Liver (tissue), 9 donors: Measurements from ENCODE around the gene TPRX1. TPM values are rescaled to one million over a fixed set of nuclear protein-coding genes. Genes with fewer than 3 reads are reported as not detected.

Experiments used
- DNase-seq: peaks from one replicate; pipeline ENCODE4 v3.0.0-alpha.2; 2017; ENCODE audit warnings: low spot score
- H3K27ac ChIP-seq, 2 donors: one replicate each; pipeline ENCODE4 v1.7.0; 2013; ENCODE audit warnings: inconsistent platforms in 2 of 2, low read length in 2 of 2, control low read depth in 1 of 2, low read depth in 1 of 2, mild to moderate bottlenecking in 1 of 2
- H3K27me3 ChIP-seq, 4 donors: one replicate each; pipeline versions ENCODE4 v1.6.1 to v1.7.0; 2013; ENCODE audit warnings: low read length in 3 of 4, inconsistent platforms in 1 of 4, mild to moderate bottlenecking in 1 of 4, moderate library complexity in 1 of 4; ENCODE audit not compliant: control insufficient read depth in 4 of 4, insufficient read depth in 4 of 4
- H3K36me3 ChIP-seq, 4 donors: one replicate each; pipeline versions ENCODE4 v1.6.1 to v1.7.0; 2013; ENCODE audit warnings: low read length in 3 of 4, mild to moderate bottlenecking in 3 of 4, low read depth in 1 of 4, moderate library complexity in 1 of 4; ENCODE audit not compliant: control insufficient read depth in 4 of 4, insufficient read depth in 3 of 4
- H3K4me1 ChIP-seq, 4 donors: one replicate each; pipeline versions ENCODE4 v1.6.1 to v1.7.0; 2013; ENCODE audit warnings: low read length in 3 of 4, mild to moderate bottlenecking in 3 of 4, moderate library complexity in 1 of 4; ENCODE audit not compliant: control insufficient read depth in 4 of 4, insufficient read depth in 4 of 4
- H3K4me3 ChIP-seq, 3 donors: one replicate each; pipeline versions ENCODE4 v1.6.1 to v1.7.0; 2013; ENCODE audit warnings: low read length in 3 of 3, control low read depth in 1 of 3, low read depth in 1 of 3, mild to moderate bottlenecking in 1 of 3
- H3K9ac ChIP-seq, 2 donors: one replicate each; pipeline ENCODE4 v1.7.0; 2013; ENCODE audit warnings: low read length in 2 of 2, mild to moderate bottlenecking in 2 of 2, moderate library complexity in 2 of 2, control low read depth in 1 of 2, low read depth in 1 of 2
- H3K9me3 ChIP-seq, 4 donors: one replicate each; pipeline versions ENCODE4 v1.6.1 to v1.7.0; 2013; ENCODE audit warnings: low read length in 3 of 4; ENCODE audit not compliant: control insufficient read depth in 4 of 4
- ATF3 ChIP-seq: IDR thresholded peaks from 2 replicates; pipeline ENCODE4 v1.6.1; 2016; ENCODE audit warnings: antibody characterized with exemption
- EGR1 ChIP-seq, 2 donors: IDR thresholded peaks; 2 replicates each; pipeline ENCODE4 v1.6.1; 2016 to 2018; ENCODE audit warnings: antibody characterized with exemption in 2 of 2, low read depth in 2 of 2
- GABPA ChIP-seq, 2 donors: IDR thresholded peaks in 1 of 2; conservative IDR thresholded peaks in 1 of 2; 2 replicates each; pipeline ENCODE4 v1.6.1; 2016; ENCODE audit warnings: antibody characterized with exemption in 2 of 2, mild to moderate bottlenecking in 1 of 2, moderate library complexity in 1 of 2
- HNF4A ChIP-seq, 2 donors: conservative IDR thresholded peaks; 2 replicates each; pipeline ENCODE4 v1.6.1; 2016; ENCODE audit warnings: antibody characterized with exemption in 2 of 2, mild to moderate bottlenecking in 2 of 2
- HNF4G ChIP-seq: IDR thresholded peaks from 2 replicates; pipeline ENCODE4 v1.6.1; 2016; ENCODE audit warnings: antibody characterized with exemption
- JUND ChIP-seq, 2 donors: IDR thresholded peaks; 2 replicates each; pipeline ENCODE4 v1.6.1; 2016; ENCODE audit warnings: antibody characterized with exemption in 2 of 2
- NR2F2 ChIP-seq: IDR thresholded peaks from 2 replicates; pipeline ENCODE4 v1.6.1; 2016; ENCODE audit warnings: antibody characterized with exemption
- RAD21 ChIP-seq, 2 donors: IDR thresholded peaks; 2 replicates each; pipeline ENCODE4 v1.6.1; 2016; ENCODE audit warnings: antibody characterized with exemption in 2 of 2, mild to moderate bottlenecking in 2 of 2
- REST ChIP-seq: IDR thresholded peaks from 2 replicates; pipeline ENCODE4 v1.6.1; 2016; ENCODE audit warnings: antibody characterized with exemption, mild to moderate bottlenecking
- RXRA ChIP-seq, 2 donors: IDR thresholded peaks; 2 replicates each; pipeline ENCODE4 v1.6.1; 2017 to 2018; ENCODE audit warnings: antibody characterized with exemption in 2 of 2, mild to moderate bottlenecking in 1 of 2
- SP1 ChIP-seq: IDR thresholded peaks from 2 replicates; pipeline ENCODE4 v1.6.1; 2018; ENCODE audit warnings: antibody characterized with exemption, mild to moderate bottlenecking
- TAF1 ChIP-seq: conservative IDR thresholded peaks from 2 replicates; pipeline ENCODE4 v1.6.1; 2016; ENCODE audit warnings: antibody characterized with exemption, mild to moderate bottlenecking
- YY1 ChIP-seq: IDR thresholded peaks from 2 replicates; pipeline ENCODE4 v1.6.1; 2016; ENCODE audit warnings: antibody characterized with exemption, mild to moderate bottlenecking
- WGBS: extraction: QIAGEN DNeasy Blood & Tissue Kit; methylation state at CpG from one replicate; pipeline ENCODE4 v1.1.7; 2013; 5-methylcytosine and 5-hydroxymethylcytosine counted together
- polyA plus RNA-seq, 2 donors: library from polyadenylated mRNA; stranded (reverse) in 1 of 2; unstranded in 1 of 2; fragments of 200-250 nt in 1 of 2; fragments of >200 nt in 1 of 2; fragmentation: Nextera tagmentation in 1 of 2; extraction: Ambion mirVana in 1 of 2; gene quantifications; one replicate each; pipeline versions ENCODE4 v1.2.1 to v1.2.3, GENCODE V29; 2013 to 2015
- total RNA-seq, 2 donors: library from RNA; depleted of rRNA; stranded (reverse); fragments of >200 nt; gene quantifications; one replicate each; pipeline ENCODE4 v1.2.3, GENCODE V29; 2014
- TF ChIP-seq, protein P1 (sequence below): IDR thresholded peaks from 2 replicates; pipeline ENCODE4 v1.6.1; 2016; ENCODE audit warnings: antibody characterized with exemption
- donor health status: healthy.
- donor health status: healthy.
- donor health status: healthy.
- donor health status: healthy.
- donor health status: healthy.

The TPRX1 gene
- total and polyA plus RNA-seq, 4 donors: not detected

DNA sequence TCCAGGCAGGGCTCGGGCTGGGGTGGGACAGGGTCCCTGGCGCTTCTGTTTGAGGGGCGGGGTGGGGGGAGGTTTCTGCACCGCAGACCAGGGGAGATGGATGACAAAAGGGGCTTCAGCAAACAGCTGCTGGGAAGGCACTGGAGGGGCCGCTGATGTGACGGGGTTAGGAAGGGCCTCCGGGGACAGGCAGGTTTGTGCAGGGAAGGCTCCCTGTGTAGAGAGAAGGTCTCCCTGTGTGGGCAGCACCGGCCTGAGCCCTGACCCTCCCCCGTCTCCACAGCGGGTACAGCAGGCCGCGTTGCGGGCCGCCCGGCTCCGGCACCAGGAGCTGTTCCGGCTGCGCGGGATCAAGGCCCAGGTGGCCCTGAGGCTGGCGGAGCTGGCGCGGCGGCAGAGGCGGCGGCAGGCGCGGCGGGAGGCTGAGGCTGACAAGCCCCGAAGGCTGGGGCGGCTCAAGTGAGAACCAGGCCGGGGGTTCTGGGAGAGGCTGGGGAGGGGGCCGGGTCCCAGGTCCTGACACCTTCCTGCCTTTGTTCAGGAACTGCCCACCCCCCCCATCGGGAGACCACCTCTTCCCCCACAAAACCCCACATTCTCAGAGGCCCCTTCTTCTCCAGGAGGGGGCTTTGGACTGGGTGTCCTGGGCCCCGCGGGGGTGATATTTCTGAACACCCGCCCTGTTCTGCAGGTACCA, 49.1 kb downstream of the TPRX1 start:
- Histone ChIP-seq H3K4me3 (no peak overlapping the region), H3K27me3 (no peaks in the 10 kb centered on the region), H3K4me1 (peaks cover 0 to 28% (median 22%) of the 10 kb centered on the region in 4 donors), H3K27ac (no peak overlapping the region), H3K36me3 (peaks cover 31 to 63% (median 35%) of the 10 kb centered on the region in 4 donors), H3K9me3 (no peaks in the 10 kb centered on the region), H3K9ac (no peak overlapping the region)
- WGBS: 91% methylated on average over 36 of the region's 36 CpGs
- no peak for DNase-seq
- TF ChIP-seq HNF4G (no peak), JUND (IDR thresholded peaks at IDR 0.05) (no peak), YY1 (no peak), ATF3 (no peak), SP1 (no peak), RXRA (IDR thresholded peaks at IDR 0.05) (no peak), HNF4A (conservative IDR thresholded peaks at IDR 0.05) (no peak), TAF1 (no peak), RAD21 (IDR thresholded peaks at IDR 0.05) (no peak), NR2F2 (no peak), EGR1 (IDR thresholded peaks at IDR 0.05; ENCODE audit: low read depth in 2 of 2) (no peak), GABPA (IDR thresholded peaks at IDR 0.05 in 1 of 2, conservative IDR thresholded peaks at IDR 0.05 in 1 of 2) (no peak), REST (no peak)
- TF ChIP-seq, protein P1, sequence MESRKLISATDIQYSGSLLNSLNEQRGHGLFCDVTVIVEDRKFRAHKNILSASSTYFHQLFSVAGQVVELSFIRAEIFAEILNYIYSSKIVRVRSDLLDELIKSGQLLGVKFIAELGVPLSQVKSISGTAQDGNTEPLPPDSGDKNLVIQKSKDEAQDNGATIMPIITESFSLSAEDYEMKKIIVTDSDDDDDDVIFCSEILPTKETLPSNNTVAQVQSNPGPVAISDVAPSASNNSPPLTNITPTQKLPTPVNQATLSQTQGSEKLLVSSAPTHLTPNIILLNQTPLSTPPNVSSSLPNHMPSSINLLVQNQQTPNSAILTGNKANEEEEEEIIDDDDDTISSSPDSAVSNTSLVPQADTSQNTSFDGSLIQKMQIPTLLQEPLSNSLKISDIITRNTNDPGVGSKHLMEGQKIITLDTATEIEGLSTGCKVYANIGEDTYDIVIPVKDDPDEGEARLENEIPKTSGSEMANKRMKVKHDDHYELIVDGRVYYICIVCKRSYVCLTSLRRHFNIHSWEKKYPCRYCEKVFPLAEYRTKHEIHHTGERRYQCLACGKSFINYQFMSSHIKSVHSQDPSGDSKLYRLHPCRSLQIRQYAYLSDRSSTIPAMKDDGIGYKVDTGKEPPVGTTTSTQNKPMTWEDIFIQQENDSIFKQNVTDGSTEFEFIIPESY: no peak

DNA sequence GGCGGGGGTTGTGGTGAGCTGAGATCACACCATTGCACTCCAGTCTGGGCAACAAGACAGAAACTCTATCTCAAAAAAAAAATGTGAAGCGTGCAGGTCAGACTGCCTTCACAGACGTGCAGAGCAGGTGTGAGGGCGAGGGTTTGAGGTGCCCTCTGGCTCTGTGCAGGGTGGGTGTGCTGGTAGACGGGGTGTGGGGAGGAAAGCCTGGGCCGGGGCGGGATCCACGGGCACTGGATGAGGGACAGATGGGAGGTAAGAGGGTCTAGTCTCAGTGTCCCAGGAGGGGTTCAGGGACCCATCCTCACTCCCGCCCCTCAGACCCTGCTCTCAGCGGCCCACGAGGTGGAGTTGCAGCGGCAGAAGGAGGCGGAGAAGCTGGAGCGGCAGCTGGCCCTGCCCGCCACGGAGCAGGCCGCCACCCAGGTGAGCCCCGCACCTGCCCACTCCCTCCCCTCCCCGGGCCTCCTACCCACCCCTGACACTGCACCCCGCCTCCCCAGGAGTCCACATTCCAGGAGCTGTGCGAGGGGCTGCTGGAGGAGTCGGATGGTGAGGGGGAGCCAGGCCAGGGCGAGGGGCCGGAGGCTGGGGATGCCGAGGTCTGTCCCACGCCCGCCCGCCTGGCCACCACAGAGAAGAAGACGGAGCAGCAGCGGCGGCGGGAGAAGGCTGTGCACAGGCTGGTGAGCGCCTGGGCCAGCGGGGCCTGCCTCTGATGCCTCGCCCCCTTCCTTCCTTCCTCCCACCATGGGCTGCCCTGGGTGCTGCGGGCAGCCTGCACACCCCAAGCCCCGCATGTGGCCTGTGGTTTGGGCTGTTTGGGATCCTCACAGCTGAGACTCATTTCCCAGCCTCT, 49.9 kb downstream of the TPRX1 start:
- Histone ChIP-seq H3K4me1 (peaks cover 0 to 28% (median 22%) of the 10 kb centered on the region in 4 donors), H3K27me3 (no peaks in the 10 kb centered on the region), H3K4me3 (no peak overlapping the region), H3K9ac (no peak overlapping the region), H3K27ac (no peak overlapping the region), H3K36me3 (peaks cover 33 to 70% (median 39%) of the 10 kb centered on the region in 4 donors), H3K9me3 (no peaks in the 10 kb centered on the region)
- no peak for TF ChIP-seq HNF4G
- WGBS: 96% methylated on average over 37 of the region's 37 CpGs
- no peak for DNase-seq
